Inflammatory macrophage (primary cell): ENCODE data around the gene TUB.

Experiments
- DNase-seq, 2 donors: peaks; one replicate each; pipeline ENCODE4 v3.0.0-alpha.2; 2020 to 2022

The TUB gene

GRCh38 chr11:8092587-8093424 lies 11.8 kb downstream of the TUB start:
- DNase-seq, result peak; percentile 60 to 72

GRCh38 chr11:8093931-8094575 lies 13.0 kb downstream of the TUB start:
- DNase-seq, result no peak

GRCh38 chr11:8094656-8095055 lies 13.6 kb downstream of the TUB start:
- no peak for DNase-seq

- DNase-seq, result no peak
Observed at GRCh38 chr11:8095371-8095770, 14.4 kb downstream of the TUB start.

- DNase-seq, result no peak
Observed at GRCh38 chr11:8095806-8096522, 15.0 kb downstream of the TUB start.

- no peak for DNase-seq
Observed at GRCh38 chr11:8096575-8096974, 15.6 kb downstream of the TUB start.

- DNase-seq, result no peak
Observed at GRCh38 chr11:8097062-8097461, 16.1 kb downstream of the TUB start.

GRCh38 chr11:8097468-8097867 lies 16.5 kb downstream of the TUB start:
- DNase-seq, result no peak

GRCh38 chr11:8097926-8098325 lies 16.9 kb downstream of the TUB start:
- DNase-seq, result no peak

- no peak for DNase-seq
Observed at GRCh38 chr11:8098361-8098760, 17.4 kb downstream of the TUB start.

- no peak for DNase-seq
Observed at GRCh38 chr11:8098879-8099278, 17.9 kb downstream of the TUB start.

- DNase-seq, result peak; percentile 78 to 79
Observed at GRCh38 chr11:8099291-8099899, 18.4 kb downstream of the TUB start.

- no peak for DNase-seq
Observed at GRCh38 chr11:8100158-8100557, 19.1 kb downstream of the TUB start.

- no peak for DNase-seq
Observed at GRCh38 chr11:8100605-8101004, 19.6 kb downstream of the TUB start.

- no peak for DNase-seq
Observed at GRCh38 chr11:8101421-8101820, 20.4 kb downstream of the TUB start.

- no peak for DNase-seq
Observed at GRCh38 chr11:8102296-8102915, 21.4 kb downstream of the TUB start.

GRCh38 chr11:8102965-8103364 lies 22.0 kb downstream of the TUB start:
- no peak for DNase-seq

- DNase-seq, result no peak
Observed at GRCh38 chr11:8103909-8104308, 22.9 kb downstream of the TUB start.

GRCh38 chr11:8105133-8105532 lies 24.1 kb downstream of the TUB start:
- DNase-seq, result no peak

GRCh38 chr11:8105666-8106065 lies 24.7 kb downstream of the TUB start:
- DNase-seq, result no peak

- DNase-seq, result no peak
Observed at GRCh38 chr11:8106679-8107078, 25.7 kb downstream of the TUB start.

- DNase-seq, result no peak
Observed at GRCh38 chr11:8107642-8108041, 26.6 kb downstream of the TUB start.

GRCh38 chr11:8108421-8108820 lies 27.4 kb downstream of the TUB start:
- DNase-seq, result no peak
